HepG2 (cell line): ENCODE measurements around the gene BRPF1. TPM values are rescaled to one million over a fixed set of nuclear protein-coding genes. Genes with fewer than 3 reads are reported as not detected.

ENCODE experiments used
- ATAC-seq: fragments of 200-7000 bp; cut with Tn5 transposase; 3 replicates; pipeline ENCODE4 v1.9.1; 2020; ENCODE audit warnings: mild to moderate bottlenecking, moderate library complexity
- BruUV-seq: library from RNA; stranded (reverse); fragments of 400-500 nt; replicated peaks from 2 replicates; lab custom pipeline; 2021; lab: Mats Ljungman, UMichigan
- CTCF ChIA-PET: fragments of 300-600 bp; formaldehyde crosslinking; extraction: SDS; loops from one replicate; lab custom pipeline; 2021; ENCODE audit warnings: low total read pairs, inconsistent platforms, low intra/inter-chr PET ratio; lab: Yijun Ruan, JAX
- POLR2A ChIA-PET: fragments of 350-600 bp; sonication (Branson Sonifier 250); formaldehyde crosslinking; loops from one replicate; lab custom pipeline; 2020; ENCODE audit warnings: antibody characterized with exemption, inconsistent platforms; lab: Yijun Ruan, JAX
- DNase-seq: peaks from one replicate; pipeline ENCODE4 v3.0.0-alpha.2; 2015; ENCODE audit warnings: low spot score
- FAIRE-seq: peaks from 3 replicates; lab custom pipeline; 2011; peaks lifted over from hg19 to GRCh38; lab: Jason Lieb, UNC
- H2AFZ ChIP-seq: one replicate; pipeline ENCODE4 v1.6.1; 2011; ENCODE audit warnings: low read length, inconsistent platforms
- H3K27ac ChIP-seq: fragments of 300-600 bp; 3 replicates; pipeline ENCODE4 v1.8.0; 2011; ENCODE audit warnings: mixed run types, mild to moderate bottlenecking, mixed read lengths, low read length, inconsistent platforms; ENCODE audit not compliant: insufficient read depth; ENCODE audit errors: extremely low read length
- H3K27me3 ChIP-seq, 2 experiments: fragments of 200-600 bp in 1 of 2; 2 replicates in 1 of 2; 3 replicates in 1 of 2; pipeline versions ENCODE4 v1.6.0 to v1.8.0; 2011; ENCODE audit warnings: low read length in 2 of 2, mild to moderate bottlenecking in 2 of 2, moderate library complexity in 2 of 2, inconsistent platforms in 1 of 2; ENCODE audit not compliant: insufficient read depth in 2 of 2, control insufficient read depth in 1 of 2
- H3K36me3 ChIP-seq, 2 experiments: fragments of 200-600 bp in 1 of 2; replicated peaks in 1 of 2; 2 replicates in 1 of 2; 3 replicates in 1 of 2; pipeline versions ENCODE4 v1.5.1 to v1.8.0; 2011; ENCODE audit warnings: low read length in 2 of 2, inconsistent platforms in 1 of 2; ENCODE audit not compliant: insufficient read depth in 2 of 2, control insufficient read depth in 1 of 2
- H3K4me1 ChIP-seq: 2 replicates; pipeline ENCODE4 v1.5.1; 2012; ENCODE audit warnings: low read length, inconsistent platforms; ENCODE audit not compliant: insufficient read depth
- H3K4me2 ChIP-seq: 2 replicates; pipeline ENCODE4 v1.6.0; 2011; ENCODE audit warnings: low read depth, low read length, inconsistent platforms
- H3K4me3 ChIP-seq, 3 experiments: fragments of 200-600 bp in 1 of 3; sonication (generic), shearing (Covaris generic) in 1 of 3; replicated peaks in 1 of 3; 2 replicates each; pipeline ENCODE4 v1.5.1; 2011 to 2016; ENCODE audit warnings: low read length in 3 of 3, inconsistent platforms in 2 of 3, low read depth in 2 of 3, mild to moderate bottlenecking in 2 of 3, control low read depth in 1 of 3, mixed read lengths in 1 of 3; ENCODE audit not compliant: insufficient read depth in 1 of 3
- H3K79me2 ChIP-seq: one replicate; pipeline ENCODE4 v1.6.1; 2011; ENCODE audit warnings: low read length, inconsistent platforms; ENCODE audit not compliant: insufficient read depth
- H3K9ac ChIP-seq: 2 replicates; pipeline ENCODE4 v1.6.0; 2011; ENCODE audit warnings: mild to moderate bottlenecking, low read depth, low read length, inconsistent platforms; ENCODE audit not compliant: insufficient read depth
- H3K9me3 ChIP-seq: 2 replicates; pipeline ENCODE4 v1.5.1; 2012; ENCODE audit warnings: mild to moderate bottlenecking, low read length
- H4K20me1 ChIP-seq: 2 replicates; pipeline ENCODE4 v1.6.0; 2011; ENCODE audit warnings: inconsistent platforms, mild to moderate bottlenecking, low read length, moderate library complexity; ENCODE audit not compliant: insufficient read depth
- HDAC6 ChIP-seq: fragments of 200-600 bp; sonication (generic); IDR thresholded peaks from 2 replicates; pipeline ENCODE4 v1.7.0; 2017; ENCODE audit warnings: mild to moderate bottlenecking, antibody characterized with exemption, low read length, low read depth
- MIER2 ChIP-seq: IDR thresholded peaks from 2 replicates; pipeline ENCODE4 v1.6.1; 2016; ENCODE audit warnings: missing biosample characterization, missing genetic modification reagents
- PHF8 ChIP-seq: sonication (generic); formaldehyde crosslinking; IDR thresholded peaks from 2 replicates; pipeline ENCODE4 v1.5.0; 2020; ENCODE audit warnings: missing genetic modification reagents
- RFX3 ChIP-seq: IDR thresholded peaks from 2 replicates; pipeline ENCODE4 v1.6.1; 2016; ENCODE audit warnings: missing biosample characterization, missing genetic modification reagents
- ZBTB25 ChIP-seq: IDR thresholded peaks from 2 replicates; pipeline ENCODE4 v1.6.1; 2018; ENCODE audit warnings: missing genetic modification reagents
- ZBTB3 ChIP-seq: sonication (generic); formaldehyde crosslinking; IDR thresholded peaks from 2 replicates; pipeline ENCODE4 v1.4.0; 2020; ENCODE audit warnings: low read depth, mild to moderate bottlenecking, moderate library complexity, missing genetic modification reagents, borderline replicate concordance
- ZNF441 ChIP-seq: sonication (generic); formaldehyde crosslinking; IDR thresholded peaks from 2 replicates; pipeline ENCODE4 v1.7.0; 2021; ENCODE audit warnings: missing genetic modification reagents, borderline replicate concordance
- WGBS: methylation state at CpG from one replicate; pipeline ENCODE4 v1.1.6; 2017; ENCODE audit warnings: low lambda C conversion rate; 5-methylcytosine and 5-hydroxymethylcytosine counted together
- in situ Hi-C: cut with HindIII; loops from 2 replicates; pipeline ENCODE4 v1.10.0; 2017; ENCODE audit warnings: low pct_unique_long_range_greater_than_20kb; ENCODE audit not compliant: extremely low pct_ligation_motif_present
- intact Hi-C: fragments of 100-400 bp; cut with micrococcal nuclease; formaldehyde crosslinking; loops from one replicate; pipeline ENCODE4 v1.10.0; 2022; ENCODE audit not compliant: unreplicated experiment
- polyA plus RNA-seq, 8 experiments: library from polyadenylated mRNA; depleted of rRNA in 3 of 8; stranded (reverse) in 7 of 8; unstranded in 1 of 8; fragments of >200 nt; fragmentation: Illumina TruSeq in 4 of 8; extraction: Trizol in 4 of 8; gene quantifications; 2 replicates each; pipeline versions ENCODE4 v1.2.1 to v1.2.3, GENCODE V29; 2011 to 2016; ENCODE audit warnings: low read depth in 4 of 8, missing spikeins in 1 of 8, mixed read lengths in 1 of 8; ENCODE audit not compliant: insufficient read depth in 1 of 8
- total RNA-seq, 5 experiments: library from RNA; depleted of rRNA; stranded (reverse); fragments of >200 nt; fragmentation: Illumina TruSeq; extraction: Trizol; gene quantifications; 2 replicates each; pipeline ENCODE4 v1.2.3, GENCODE V29; 2016; ENCODE audit warnings: low read depth in 1 of 5
- TF ChIP-seq, protein P1 (sequence below): sonication (generic); formaldehyde crosslinking; IDR thresholded peaks from 2 replicates; pipeline ENCODE4 v1.9.0; 2021; ENCODE audit warnings: mild to moderate bottlenecking, missing genetic modification reagents
- TF ChIP-seq, protein P2 (sequence below): sonication (generic); formaldehyde crosslinking; IDR thresholded peaks from 2 replicates; pipeline ENCODE4 v1.4.0; 2020; ENCODE audit warnings: mild to moderate bottlenecking, missing genetic modification reagents

BRPF1 gene
- total and polyA plus RNA-seq, 2 of the 13 experiments (the other 11 are each of a cell fraction or from before 2014, with no cell fraction given) = 7.3 to 10.0 TPM

GRCh38 chr3:9717563-9717962, 14.0 kb upstream of the BRPF1 start (continued):
- TF ChIP-seq, protein P1, sequence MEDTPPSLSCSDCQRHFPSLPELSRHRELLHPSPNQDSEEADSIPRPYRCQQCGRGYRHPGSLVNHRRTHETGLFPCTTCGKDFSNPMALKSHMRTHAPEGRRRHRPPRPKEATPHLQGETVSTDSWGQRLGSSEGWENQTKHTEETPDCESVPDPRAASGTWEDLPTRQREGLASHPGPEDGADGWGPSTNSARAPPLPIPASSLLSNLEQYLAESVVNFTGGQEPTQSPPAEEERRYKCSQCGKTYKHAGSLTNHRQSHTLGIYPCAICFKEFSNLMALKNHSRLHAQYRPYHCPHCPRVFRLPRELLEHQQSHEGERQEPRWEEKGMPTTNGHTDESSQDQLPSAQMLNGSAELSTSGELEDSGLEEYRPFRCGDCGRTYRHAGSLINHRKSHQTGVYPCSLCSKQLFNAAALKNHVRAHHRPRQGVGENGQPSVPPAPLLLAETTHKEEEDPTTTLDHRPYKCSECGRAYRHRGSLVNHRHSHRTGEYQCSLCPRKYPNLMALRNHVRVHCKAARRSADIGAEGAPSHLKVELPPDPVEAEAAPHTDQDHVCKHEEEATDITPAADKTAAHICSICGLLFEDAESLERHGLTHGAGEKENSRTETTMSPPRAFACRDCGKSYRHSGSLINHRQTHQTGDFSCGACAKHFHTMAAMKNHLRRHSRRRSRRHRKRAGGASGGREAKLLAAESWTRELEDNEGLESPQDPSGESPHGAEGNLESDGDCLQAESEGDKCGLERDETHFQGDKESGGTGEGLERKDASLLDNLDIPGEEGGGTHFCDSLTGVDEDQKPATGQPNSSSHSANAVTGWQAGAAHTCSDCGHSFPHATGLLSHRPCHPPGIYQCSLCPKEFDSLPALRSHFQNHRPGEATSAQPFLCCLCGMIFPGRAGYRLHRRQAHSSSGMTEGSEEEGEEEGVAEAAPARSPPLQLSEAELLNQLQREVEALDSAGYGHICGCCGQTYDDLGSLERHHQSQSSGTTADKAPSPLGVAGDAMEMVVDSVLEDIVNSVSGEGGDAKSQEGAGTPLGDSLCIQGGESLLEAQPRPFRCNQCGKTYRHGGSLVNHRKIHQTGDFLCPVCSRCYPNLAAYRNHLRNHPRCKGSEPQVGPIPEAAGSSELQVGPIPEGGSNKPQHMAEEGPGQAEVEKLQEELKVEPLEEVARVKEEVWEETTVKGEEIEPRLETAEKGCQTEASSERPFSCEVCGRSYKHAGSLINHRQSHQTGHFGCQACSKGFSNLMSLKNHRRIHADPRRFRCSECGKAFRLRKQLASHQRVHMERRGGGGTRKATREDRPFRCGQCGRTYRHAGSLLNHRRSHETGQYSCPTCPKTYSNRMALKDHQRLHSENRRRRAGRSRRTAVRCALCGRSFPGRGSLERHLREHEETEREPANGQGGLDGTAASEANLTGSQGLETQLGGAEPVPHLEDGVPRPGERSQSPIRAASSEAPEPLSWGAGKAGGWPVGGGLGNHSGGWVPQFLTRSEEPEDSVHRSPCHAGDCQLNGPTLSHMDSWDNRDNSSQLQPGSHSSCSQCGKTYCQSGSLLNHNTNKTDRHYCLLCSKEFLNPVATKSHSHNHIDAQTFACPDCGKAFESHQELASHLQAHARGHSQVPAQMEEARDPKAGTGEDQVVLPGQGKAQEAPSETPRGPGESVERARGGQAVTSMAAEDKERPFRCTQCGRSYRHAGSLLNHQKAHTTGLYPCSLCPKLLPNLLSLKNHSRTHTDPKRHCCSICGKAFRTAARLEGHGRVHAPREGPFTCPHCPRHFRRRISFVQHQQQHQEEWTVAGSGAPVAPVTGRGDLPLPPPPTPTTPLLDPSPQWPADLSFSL = no peak
- TF ChIP-seq PHF8 (CRISPR knock-in tag) (no peak), MIER2 (CRISPR knock-in tag) (no peak)

DNA sequence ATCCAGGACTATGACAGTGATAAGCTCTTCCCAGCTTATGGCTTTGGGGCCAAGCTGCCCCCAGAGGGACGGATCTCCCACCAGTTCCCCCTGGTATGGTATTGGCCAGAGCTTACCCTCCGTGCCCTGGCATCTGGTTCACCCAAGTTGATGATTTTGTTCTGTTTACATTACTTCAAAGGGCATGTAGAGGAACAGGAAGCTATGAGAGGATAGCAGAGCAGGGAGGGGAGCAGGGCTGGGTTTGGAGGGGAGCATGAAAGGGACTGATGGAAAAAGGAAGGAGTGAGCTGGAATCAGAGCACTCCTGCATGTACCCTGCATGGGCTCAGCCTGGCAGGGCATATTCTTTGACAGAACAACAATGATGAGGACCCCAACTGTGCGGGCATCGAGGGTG, 13.4 kb upstream of the BRPF1 start:
- Histone ChIP-seq H3K36me3 (no peaks in the 10 kb centered on the region), H3K27ac (no peak overlapping the region), H3K9me3 (no peaks in the 10 kb centered on the region), H3K27me3 (peaks cover under 1 to 23% of the 10 kb centered on the region in 2 experiments; a peak in 3 of 5 replicates), H4K20me1 (no peaks in the 10 kb centered on the region), H3K4me1 (peaks cover 12% of the 10 kb centered on the region), H3K4me2 (no peak overlapping the region), H3K79me2 (no peaks in the 10 kb centered on the region), H3K4me3 (no peak overlapping the region), H2AFZ (no peak overlapping the region), H3K9ac (no peak overlapping the region)
- ATAC-seq (no peak), DNase-seq (no peak), FAIRE-seq (no peak)
- TF ChIP-seq RFX3 (CRISPR knock-in tag) (no peak), ZNF441 (CRISPR knock-in tag) (no peak), HDAC6 (no peak), ZBTB25 (no peak), ZBTB3 (CRISPR knock-in tag) (no peak)
- TF ChIP-seq, protein P2, sequence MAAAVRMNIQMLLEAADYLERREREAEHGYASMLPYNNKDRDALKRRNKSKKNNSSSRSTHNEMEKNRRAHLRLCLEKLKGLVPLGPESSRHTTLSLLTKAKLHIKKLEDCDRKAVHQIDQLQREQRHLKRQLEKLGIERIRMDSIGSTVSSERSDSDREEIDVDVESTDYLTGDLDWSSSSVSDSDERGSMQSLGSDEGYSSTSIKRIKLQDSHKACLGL (CRISPR knock-in tag) = no peak
- CTCF ChIA-PET = no interaction called here
- no TSS peak for BruUV-seq
- POLR2A ChIA-PET = interaction anchor here (1.3 kb wide), 1 partner anchor 75 kb away, joined by 3 read pairs; the partner anchor contains the start of gene ARPC4
- in situ Hi-C loops = no loop called here
- intact Hi-C loops = no loop called here
- WGBS = 33% methylated on average over 4 of the region's 4 CpGs
